GM12878 (cell line): ENCODE results near the gene SRCAP. TPM values are rescaled to one million over a fixed set of nuclear protein-coding genes. Genes with fewer than 3 reads are reported as not detected.

Experiments used
- ATAC-seq: fragments of 200-7000 bp; cut with Tn5 transposase; 3 replicates; pipeline ENCODE4 v1.9.1; 2020; ENCODE audit warnings: mild to moderate bottlenecking, moderate library complexity
- BruUV-seq: library from RNA; stranded (reverse); fragments of 400-500 nt; replicated peaks from 2 replicates; lab custom pipeline; 2021; lab: Mats Ljungman, UMichigan
- CTCF ChIA-PET: fragments of 300-600 bp; sonication (Branson Sonifier 250); formaldehyde crosslinking; extraction: SDS; loops from one replicate; lab custom pipeline; 2021; ENCODE audit warnings: inconsistent platforms; lab: Yijun Ruan, JAX
- POLR2A ChIA-PET: fragments of 350-600 bp; formaldehyde crosslinking; extraction: SDS; loops from one replicate; lab custom pipeline; 2021; ENCODE audit warnings: inconsistent platforms; lab: Charles Lee
- RAD21 ChIA-PET: fragments of 300-600 bp; sonication (Branson Sonifier 250); formaldehyde crosslinking; loops from one replicate; lab custom pipeline; 2023; ENCODE audit warnings: antibody characterized with exemption; ENCODE audit not compliant: unreplicated experiment; lab: Charles Lee
- SMC1A ChIA-PET: fragments of 300-600 bp; sonication (Branson Sonifier 250); formaldehyde crosslinking; loops from one replicate; lab custom pipeline; 2023; ENCODE audit not compliant: unreplicated experiment, uncharacterized antibody; lab: Charles Lee
- DNase-seq: peaks from one replicate; pipeline ENCODE4 v3.0.0-alpha.2; 2011; ENCODE audit warnings: low read depth, low spot score
- FAIRE-seq: peaks from 3 replicates; lab custom pipeline; 2011; peaks lifted over from hg19 to GRCh38; lab: Jason Lieb, UNC
- H2AFZ ChIP-seq: 2 replicates; pipeline ENCODE4 v1.6.0; 2011; ENCODE audit warnings: low read depth, low read length, control low read depth; ENCODE audit not compliant: control insufficient read depth
- H3K27ac ChIP-seq: 2 replicates; pipeline ENCODE4 v1.5.1; 2011; ENCODE audit warnings: control low read depth; ENCODE audit not compliant: control insufficient read depth, insufficient read depth
- H3K27me3 ChIP-seq, 2 experiments: replicated peaks in 1 of 2; 2 replicates each; pipeline versions ENCODE4 v1.6.0 to v1.6.1; 2011; ENCODE audit warnings: low read length in 1 of 2; ENCODE audit not compliant: control insufficient read depth in 2 of 2, insufficient read depth in 2 of 2
- H3K36me3 ChIP-seq, 2 experiments: 2 replicates each; pipeline ENCODE4 v1.5.1; 2011; ENCODE audit warnings: low read length in 1 of 2; ENCODE audit not compliant: control insufficient read depth in 2 of 2, insufficient read depth in 2 of 2
- H3K4me1 ChIP-seq: 2 replicates; pipeline ENCODE4 v1.6.1; 2011; ENCODE audit warnings: mild to moderate bottlenecking, low read length, moderate library complexity, mixed read lengths; ENCODE audit not compliant: control insufficient read depth, insufficient read depth
- H3K4me2 ChIP-seq: 2 replicates; pipeline ENCODE4 v1.6.0; 2011; ENCODE audit warnings: control low read depth; ENCODE audit not compliant: control insufficient read depth, insufficient read depth
- H3K4me3 ChIP-seq: fragments of 200-600 bp; sonication (generic); 2 replicates; pipeline ENCODE4 v1.5.1; 2016
- H3K79me2 ChIP-seq: 2 replicates; pipeline ENCODE4 v1.6.0; 2011; ENCODE audit warnings: low read length; ENCODE audit not compliant: control insufficient read depth, insufficient read depth
- H3K9ac ChIP-seq: 2 replicates; pipeline ENCODE4 v1.8.0; 2011; ENCODE audit warnings: low read length, control low read depth, mixed read lengths; ENCODE audit not compliant: control insufficient read depth, insufficient read depth
- H3K9me3 ChIP-seq: replicated peaks from 3 replicates; pipeline ENCODE4 v1.5.1; 2011; ENCODE audit warnings: mild to moderate bottlenecking, low read length; ENCODE audit not compliant: control insufficient read depth, insufficient read depth
- H4K20me1 ChIP-seq: 2 replicates; pipeline ENCODE4 v1.6.0; 2011; ENCODE audit not compliant: control insufficient read depth, insufficient read depth
- DPF2 ChIP-seq: fragments of 450-650 bp; IDR thresholded peaks from 2 replicates; pipeline ENCODE4 v1.6.1; 2017; ENCODE audit warnings: mild to moderate bottlenecking
- POLR2A ChIP-seq: IDR thresholded peaks from 2 replicates; pipeline ENCODE4 v1.6.1; 2011; ENCODE audit warnings: low read depth, mild to moderate bottlenecking, low read length
- USF2 ChIP-seq: IDR thresholded peaks from 2 replicates; pipeline ENCODE4 v1.6.1; 2011; ENCODE audit warnings: low read depth, low read length, improper control_type of control experiment, borderline replicate concordance
- WGBS: methylation state at CpG from one replicate; pipeline ENCODE4 v1.1.6; 2016; ENCODE audit warnings: low lambda C conversion rate; ENCODE audit not compliant: insufficient replicate concordance, insufficient coverage; ENCODE audit errors: missing lambda C conversion rate; 5-methylcytosine and 5-hydroxymethylcytosine counted together
- in situ Hi-C: fragments of 300-500 bp; cut with MboI; formaldehyde crosslinking; loops from 9 replicates; pipeline ENCODE4 v1.14.3; 2018; ENCODE audit warnings: mixed read lengths
- intact Hi-C: fragments of 100-400 bp; cut with micrococcal nuclease; formaldehyde crosslinking; loops from one replicate; pipeline ENCODE4 v1.14.2; 2022; ENCODE audit not compliant: unreplicated experiment
- polyA plus RNA-seq, 11 experiments: library from polyadenylated mRNA; depleted of rRNA in 4 of 11; unstranded in 6 of 11; stranded (reverse) in 5 of 11; fragments of >200 nt; fragmentation: Nextera tagmentation in 4 of 11; fragmentation: Illumina TruSeq in 1 of 11; extraction: Ambion mirVana in 4 of 11; extraction: Trizol in 1 of 11; gene quantifications; 1 replicate in 1 of 11; 2 replicates in 10 of 11; pipeline versions ENCODE4 v1.2.1 to v1.2.3, GENCODE V29; 2011 to 2016; ENCODE audit warnings: inconsistent platforms in 2 of 11, missing spikeins in 2 of 11, low read depth in 1 of 11
- total RNA-seq, 4 experiments: library from RNA; depleted of rRNA in 3 of 4; stranded (reverse); fragments of >200 nt in 3 of 4; fragmentation: Illumina TruSeq in 1 of 4; extraction: Trizol in 1 of 4; gene quantifications; 2 replicates each; pipeline versions ENCODE4 v1.2.1 to v1.2.3, GENCODE V29; 2013 to 2021

SRCAP gene
- total and polyA plus RNA-seq, 10 of the 15 experiments (the other 5 are each of a cell fraction or from before 2014, with no cell fraction given): 0.24 to 58.4 (median 11.6) TPM

DNA sequence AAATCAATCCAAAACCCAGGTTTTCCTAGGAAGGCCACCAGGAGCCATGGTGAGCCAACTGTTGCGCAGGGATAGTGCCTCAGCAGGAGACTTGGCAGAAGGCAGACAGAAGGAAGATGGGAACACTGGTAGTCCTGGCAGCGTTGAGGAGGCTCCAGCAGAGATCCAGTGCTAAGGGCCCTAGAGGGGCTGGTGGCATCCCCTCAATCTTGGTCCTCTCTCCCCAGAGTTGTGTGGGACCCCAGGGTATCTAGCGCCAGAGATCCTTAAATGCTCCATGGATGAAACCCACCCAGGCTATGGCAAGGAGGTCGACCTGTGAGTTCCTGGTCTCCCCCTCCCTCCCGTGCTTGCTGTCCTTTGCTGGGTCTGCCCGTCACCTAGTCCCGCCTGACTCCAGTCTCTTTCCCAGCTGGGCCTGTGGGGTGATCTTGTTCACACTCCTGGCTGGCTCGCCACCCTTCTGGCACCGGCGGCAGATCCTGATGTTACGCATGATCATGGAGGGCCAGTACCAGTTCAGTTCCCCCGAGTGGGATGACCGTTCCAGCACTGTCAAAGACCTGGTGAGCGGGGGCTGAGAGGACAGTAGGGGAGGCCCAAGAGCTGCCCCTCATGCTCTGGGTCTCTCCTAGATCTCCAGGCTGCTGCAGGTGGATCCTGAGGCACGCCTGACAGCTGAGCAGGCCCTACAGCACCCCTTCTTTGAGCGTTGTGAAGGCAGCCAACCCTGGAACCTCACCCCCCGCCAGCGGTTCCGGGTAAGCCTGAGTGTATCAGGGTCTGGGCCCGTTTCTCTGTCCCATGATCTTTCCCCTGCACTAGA is 57.2 kb downstream of the SRCAP start:
- Histone ChIP-seq H3K9ac (no peak overlapping the region), H2AFZ (no peak overlapping the region), H3K79me2 (no peaks in the 10 kb centered on the region), H3K4me3 (no peak overlapping the region), H3K27me3 (no peaks in the 10 kb centered on the region), H3K4me2 (no peak overlapping the region), H3K36me3 (peaks cover 11 to 17% of the 10 kb centered on the region in 2 experiments; a peak in 3 of 4 replicates), H3K4me1 (peaks cover 4% of the 10 kb centered on the region; the same call in 1 of the 2 replicates), H3K27ac (no peak overlapping the region), H4K20me1 (no peaks in the 10 kb centered on the region), H3K9me3 (no peaks in the 10 kb centered on the region)
- ChIA-PET CTCF (no interaction called here), POLR2A (no interaction called here), RAD21 (no interaction called here), SMC1A (no interaction called here)
- intact Hi-C loops: no loop called here
- ATAC-seq (no peak), FAIRE-seq (no peak), DNase-seq (no peak)
- WGBS: 94% methylated on average over 20 of the region's 20 CpGs
- in situ Hi-C loops: loop anchor here (25.0 kb wide), 1 partner anchor 1131 kb away; no protein-coding TSS in a partner anchor
- no TSS peak for BruUV-seq
- TF ChIP-seq USF2 (no peak), POLR2A (0 out of 2 replicates have a peak, but pooled peaks have one; percentile 17)

- in situ Hi-C loops: loop anchor here (25.0 kb wide), 1 partner anchor 1131 kb away; no protein-coding TSS in a partner anchor
- no peak overlapping the region for H3K27ac ChIP-seq
- H3K4me2 ChIP-seq: no peak overlapping the region
- CTCF ChIA-PET: no interaction called here
- FAIRE-seq (no peak), ATAC-seq (no peak), DNase-seq (no peak)
- RAD21 ChIA-PET: no interaction called here
- BruUV-seq: no TSS peak
- WGBS: 95% methylated on average over 13 of the region's 13 CpGs
- TF ChIP-seq DPF2 (no peak), POLR2A (0 out of 2 replicates have a peak, but pooled peaks have one; percentile 29)
- no peaks in the 10 kb centered on the region for H3K79me2 ChIP-seq
- no peak overlapping the region for H3K4me3 ChIP-seq
- no peaks in the 10 kb centered on the region for H3K27me3 ChIP-seq
- intact Hi-C loops: no loop called here
- no peaks in the 10 kb centered on the region for H4K20me1 ChIP-seq
- H3K4me1 ChIP-seq: peaks cover 4% of the 10 kb centered on the region; the same call in 1 of the 2 replicates
- SMC1A ChIA-PET: no interaction called here
- POLR2A ChIA-PET: no interaction called here
- H3K36me3 ChIP-seq: peaks cover 11 to 14% of the 10 kb centered on the region in 2 experiments; a peak in 3 of 4 replicates
- H2AFZ ChIP-seq: no peak overlapping the region
- no peak overlapping the region for H3K9ac ChIP-seq
- no peaks in the 10 kb centered on the region for H3K9me3 ChIP-seq
Observed at GRCh38 chr16:30756781-30757100, 57.8 kb downstream of the SRCAP start.
